Stimulated activated CD4-positive, alpha-beta T cell treated with anti-CD3 and anti-CD28 coated beads, Interleukin-2, amount 100 ng/mL, for 24 hours (primary cell): ENCODE measurements around the gene WWOX.

Experiments
- DNase-seq, 2 donors: peaks; one replicate each; pipeline ENCODE4 v3.0.0-alpha.2; 2020

Gene WWOX

GRCh38 chr16:78147911-78148401 is 48.5 kb downstream of the WWOX start:
- no peak for DNase-seq

- no peak for DNase-seq
Observed at GRCh38 chr16:78150233-78150632, 50.8 kb downstream of the WWOX start.

- DNase-seq = no peak
Observed at GRCh38 chr16:78154729-78155461, 55.4 kb downstream of the WWOX start.

- no peak for DNase-seq
Observed at GRCh38 chr16:78155791-78156345, 56.4 kb downstream of the WWOX start.

GRCh38 chr16:78161023-78161729 is 61.7 kb downstream of the WWOX start:
- DNase-seq = no peak

GRCh38 chr16:78163772-78164670 is 64.6 kb downstream of the WWOX start:
- no peak for DNase-seq

GRCh38 chr16:78170494-78170933 is 71.1 kb downstream of the WWOX start:
- no peak for DNase-seq

- DNase-seq = no peak
Observed at GRCh38 chr16:78175287-78175686, 75.8 kb downstream of the WWOX start.

- DNase-seq = no peak
Observed at GRCh38 chr16:78176435-78176834, 77.0 kb downstream of the WWOX start.

GRCh38 chr16:78177218-78177617 is 77.8 kb downstream of the WWOX start:
- no peak for DNase-seq

- no peak for DNase-seq
Observed at GRCh38 chr16:78177987-78178386, 78.5 kb downstream of the WWOX start.

- no peak for DNase-seq
Observed at GRCh38 chr16:78179666-78180065, 80.2 kb downstream of the WWOX start.

- no peak for DNase-seq
Observed at GRCh38 chr16:78180349-78180748, 80.9 kb downstream of the WWOX start.

GRCh38 chr16:78183437-78184237 is 84.2 kb downstream of the WWOX start:
- no peak for DNase-seq

- DNase-seq = no peak
Observed at GRCh38 chr16:78184238-78185183, 85.1 kb downstream of the WWOX start.

- no peak for DNase-seq
Observed at GRCh38 chr16:78189121-78189520, 89.7 kb downstream of the WWOX start.

GRCh38 chr16:78192734-78193488 is 93.5 kb downstream of the WWOX start:
- DNase-seq = no peak

- no peak for DNase-seq
Observed at GRCh38 chr16:78194948-78195347, 95.5 kb downstream of the WWOX start.

GRCh38 chr16:78195797-78196196 is 96.3 kb downstream of the WWOX start:
- no peak for DNase-seq

GRCh38 chr16:78196502-78196901 is 97.0 kb downstream of the WWOX start:
- DNase-seq = no peak
